IMR-90 (cell line): Measurements from ENCODE around the gene LHFPL5.

Experiments used
- BHLHE40 ChIP-seq: fragments of 150-350 bp; IDR thresholded peaks from 2 replicates; pipeline ENCODE4 v1.6.1; 2016; ENCODE audit warnings: mild to moderate bottlenecking, low read depth, low read length
- CEBPB ChIP-seq: IDR thresholded peaks from 2 replicates; pipeline ENCODE4 v1.6.1; 2012; ENCODE audit warnings: low read depth, low read length, improper control_type of control experiment
- CTCF ChIP-seq: conservative IDR thresholded peaks from 2 replicates; pipeline ENCODE4 v1.5.1; 2012; ENCODE audit warnings: mild to moderate bottlenecking, low read depth, low read length, improper control_type of control experiment
- FOS ChIP-seq: fragments of 150-350 bp; IDR thresholded peaks from 2 replicates; pipeline ENCODE4 v1.6.1; 2016; ENCODE audit warnings: low read depth, low read length
- TF ChIP-seq, protein P1 (sequence below): fragments of 150-350 bp; IDR thresholded peaks from 2 replicates; pipeline ENCODE4 v1.6.1; 2017; ENCODE audit warnings: mild to moderate bottlenecking, antibody characterized with exemption, low read length, low read depth

DNA sequence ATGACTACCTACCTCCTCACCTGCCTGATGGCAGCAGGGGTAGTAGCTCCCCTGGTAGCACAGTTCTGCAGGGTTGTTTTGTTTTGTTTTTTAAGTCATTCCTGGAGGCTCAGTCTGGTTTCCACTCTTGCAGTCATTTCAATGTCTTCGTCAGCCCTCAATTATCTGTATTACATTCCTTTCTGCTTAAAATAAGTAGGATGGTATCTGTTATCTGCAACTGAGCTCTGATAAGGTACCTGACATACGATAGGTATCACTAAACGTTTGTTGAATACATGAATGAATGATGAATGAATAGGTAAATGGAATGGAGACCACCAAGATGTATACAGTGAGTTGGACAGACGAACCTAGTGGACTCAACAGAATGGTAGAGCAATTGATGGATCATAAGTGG lies 35.9 kb upstream of the LHFPL5 start:
- no peak for TF ChIP-seq BHLHE40
- TF ChIP-seq, protein P1, sequence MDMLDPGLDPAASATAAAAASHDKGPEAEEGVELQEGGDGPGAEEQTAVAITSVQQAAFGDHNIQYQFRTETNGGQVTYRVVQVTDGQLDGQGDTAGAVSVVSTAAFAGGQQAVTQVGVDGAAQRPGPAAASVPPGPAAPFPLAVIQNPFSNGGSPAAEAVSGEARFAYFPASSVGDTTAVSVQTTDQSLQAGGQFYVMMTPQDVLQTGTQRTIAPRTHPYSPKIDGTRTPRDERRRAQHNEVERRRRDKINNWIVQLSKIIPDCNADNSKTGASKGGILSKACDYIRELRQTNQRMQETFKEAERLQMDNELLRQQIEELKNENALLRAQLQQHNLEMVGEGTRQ = no peak
- TF ChIP-seq CTCF = no peak
- TF ChIP-seq FOS = no peak
- no peak for TF ChIP-seq CEBPB
